Measurements from ENCODE around the gene NOTO.
"Not testable (repeated sequence)": the region's sequence is repeated elsewhere in the genome, so short reads cannot be mapped to it uniquely, and the experiment has no call there.

NOTO gene, protein sequence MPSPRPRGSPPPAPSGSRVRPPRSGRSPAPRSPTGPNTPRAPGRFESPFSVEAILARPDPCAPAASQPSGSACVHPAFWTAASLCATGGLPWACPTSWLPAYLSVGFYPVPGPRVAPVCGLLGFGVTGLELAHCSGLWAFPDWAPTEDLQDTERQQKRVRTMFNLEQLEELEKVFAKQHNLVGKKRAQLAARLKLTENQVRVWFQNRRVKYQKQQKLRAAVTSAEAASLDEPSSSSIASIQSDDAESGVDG

DNA sequence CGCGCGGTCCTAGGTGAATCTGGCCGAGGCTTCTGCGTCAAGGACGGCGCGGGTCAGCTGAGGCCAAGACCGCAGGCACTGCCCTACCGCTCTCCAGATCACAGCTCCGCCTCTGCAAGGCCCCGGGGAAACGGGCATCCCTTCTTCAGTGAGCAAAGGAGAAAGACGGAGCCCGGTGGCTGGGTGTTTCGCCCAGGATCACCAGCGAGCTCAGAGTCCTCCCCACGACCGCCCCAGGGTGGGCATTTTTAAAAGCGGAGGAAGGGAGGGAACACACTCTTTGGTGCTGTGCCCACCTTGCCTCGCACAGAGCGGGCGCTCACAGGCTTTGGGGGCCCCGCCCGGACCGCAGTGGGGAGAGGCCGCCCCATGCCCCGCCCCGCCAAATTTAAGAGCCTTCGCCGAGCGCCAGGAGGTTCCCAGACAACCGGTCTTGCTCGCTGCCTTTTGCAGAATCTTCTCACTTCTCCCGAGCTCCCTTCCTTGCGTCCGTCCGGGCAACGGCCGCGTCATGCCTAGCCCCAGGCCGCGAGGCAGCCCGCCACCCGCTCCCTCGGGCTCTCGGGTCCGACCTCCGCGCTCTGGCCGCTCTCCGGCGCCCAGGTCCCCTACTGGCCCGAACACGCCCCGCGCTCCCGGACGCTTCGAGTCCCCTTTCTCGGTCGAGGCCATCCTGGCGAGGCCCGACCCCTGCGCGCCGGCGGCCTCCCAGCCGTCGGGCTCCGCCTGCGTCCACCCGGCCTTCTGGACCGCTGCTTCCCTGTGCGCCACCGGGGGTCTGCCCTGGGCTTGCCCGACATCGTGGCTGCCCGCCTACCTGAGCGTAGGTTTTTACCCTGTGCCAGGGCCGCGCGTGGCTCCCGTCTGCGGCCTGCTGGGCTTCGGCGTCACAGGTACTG lies at the start of gene NOTO:
NOTO (plus strand) TSS at position 419 of the 899 bp plus-strand sequence; CDS start at position 512, 93 bp downstream.
- no peak for DNase-seq (ENCODE audit: low read depth)
- TF ChIP-seq, protein P1, sequence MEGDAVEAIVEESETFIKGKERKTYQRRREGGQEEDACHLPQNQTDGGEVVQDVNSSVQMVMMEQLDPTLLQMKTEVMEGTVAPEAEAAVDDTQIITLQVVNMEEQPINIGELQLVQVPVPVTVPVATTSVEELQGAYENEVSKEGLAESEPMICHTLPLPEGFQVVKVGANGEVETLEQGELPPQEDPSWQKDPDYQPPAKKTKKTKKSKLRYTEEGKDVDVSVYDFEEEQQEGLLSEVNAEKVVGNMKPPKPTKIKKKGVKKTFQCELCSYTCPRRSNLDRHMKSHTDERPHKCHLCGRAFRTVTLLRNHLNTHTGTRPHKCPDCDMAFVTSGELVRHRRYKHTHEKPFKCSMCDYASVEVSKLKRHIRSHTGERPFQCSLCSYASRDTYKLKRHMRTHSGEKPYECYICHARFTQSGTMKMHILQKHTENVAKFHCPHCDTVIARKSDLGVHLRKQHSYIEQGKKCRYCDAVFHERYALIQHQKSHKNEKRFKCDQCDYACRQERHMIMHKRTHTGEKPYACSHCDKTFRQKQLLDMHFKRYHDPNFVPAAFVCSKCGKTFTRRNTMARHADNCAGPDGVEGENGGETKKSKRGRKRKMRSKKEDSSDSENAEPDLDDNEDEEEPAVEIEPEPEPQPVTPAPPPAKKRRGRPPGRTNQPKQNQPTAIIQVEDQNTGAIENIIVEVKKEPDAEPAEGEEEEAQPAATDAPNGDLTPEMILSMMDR (conservative IDR thresholded peaks at IDR 0.05; ENCODE audit: low read depth, low read length) = no peak
- no peak within 1 kb of the TSS for H3K4me3 ChIP-seq (ENCODE audit: low read length)

- no peak for DNase-seq (ENCODE audit: low read depth)
- peak overlapping the region; percentile 13 for H3K4me3 ChIP-seq (ENCODE audit: low read length)
- TF ChIP-seq, protein P1 (conservative IDR thresholded peaks at IDR 0.05; ENCODE audit: low read depth, low read length) = peak; percentile 88
These were observed 45.7 kb upstream of the NOTO start for GRCh38 chr2:73156539-73157124.

DNA sequence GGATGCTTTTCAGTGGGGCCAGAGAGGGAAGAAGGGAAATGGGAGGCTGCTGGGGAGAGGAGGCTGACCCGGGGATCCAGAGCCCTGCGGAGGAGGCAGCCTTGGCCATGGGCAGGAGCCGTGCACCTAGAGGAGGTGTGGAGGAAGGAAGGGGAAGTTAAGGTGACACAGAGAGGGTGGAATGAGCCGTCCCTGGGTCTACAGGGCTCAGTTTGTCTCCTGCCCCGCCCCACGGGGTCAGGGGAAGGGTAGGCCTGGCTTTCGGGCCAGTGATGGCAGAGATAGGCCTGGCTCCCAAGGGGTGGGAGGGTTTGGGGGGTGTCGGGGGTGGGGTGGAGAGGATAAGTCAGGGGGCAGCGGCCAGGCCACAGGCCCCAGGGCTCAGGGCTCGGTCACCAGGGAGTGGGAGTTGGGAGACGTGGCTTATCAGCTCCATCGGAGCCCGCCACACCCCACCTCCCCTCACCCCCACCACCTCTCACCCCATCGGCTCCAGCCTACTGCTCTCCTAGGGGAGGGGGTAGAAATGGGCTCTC lies 39.5 kb upstream of the NOTO start:
- TF ChIP-seq, protein P1 (conservative IDR thresholded peaks at IDR 0.05; ENCODE audit: low read depth, low read length) = no peak
- no peak overlapping the region for H3K4me3 ChIP-seq (ENCODE audit: low read length)

DNA sequence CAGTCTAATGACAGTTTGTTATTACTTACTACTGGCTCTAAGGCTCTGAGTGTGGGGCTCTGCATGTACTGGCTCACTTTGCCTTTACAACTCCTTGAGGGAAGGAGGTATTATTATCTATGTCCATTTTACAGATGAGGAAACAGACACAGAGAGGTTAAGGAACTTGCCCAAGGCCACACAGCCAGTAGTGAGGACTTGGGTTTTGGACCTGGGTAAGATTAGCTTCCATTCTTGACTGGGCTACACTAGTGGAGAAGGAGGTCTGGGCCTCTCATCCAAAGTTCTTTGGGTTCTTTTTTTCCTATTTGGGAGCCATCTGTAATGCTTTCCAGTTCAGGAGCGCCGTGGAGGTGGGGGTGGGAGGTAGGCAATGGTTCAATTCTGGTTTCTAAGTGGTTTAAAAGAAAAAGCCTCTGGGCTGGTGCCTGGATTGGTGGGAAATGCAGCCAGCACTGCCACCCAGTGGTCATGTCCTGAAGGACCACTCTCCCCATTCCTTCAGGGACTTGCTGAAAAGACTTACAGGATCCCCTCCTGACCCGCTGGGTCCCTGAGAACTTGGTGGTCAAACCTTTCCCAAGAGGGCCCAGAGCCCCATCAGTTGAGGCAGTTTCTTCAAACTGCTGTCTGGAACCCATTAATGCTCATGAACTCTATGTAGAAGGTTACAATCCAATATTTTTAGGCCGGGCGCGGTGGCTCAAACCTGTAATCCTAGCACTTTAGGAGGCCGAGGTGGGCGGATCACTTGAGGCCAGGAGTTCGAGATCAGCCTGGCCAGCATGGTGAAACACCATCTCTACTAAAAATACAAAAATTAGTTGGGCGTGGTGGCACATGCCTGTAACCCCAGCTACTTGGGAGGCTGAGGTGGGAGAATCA lies 38.6 kb upstream of the NOTO start:
- H3K4me3 ChIP-seq (ENCODE audit: low read length) = no peak overlapping the region
- TF ChIP-seq, protein P1 (conservative IDR thresholded peaks at IDR 0.05; ENCODE audit: low read depth, low read length) = peak; percentile 94
- DNase-seq (ENCODE audit: low read depth) = no peak

More for the DNA sequence above, 39.5 kb upstream of the NOTO start:
- DNase-seq (ENCODE audit: low read depth) = no peak

- not testable (repeated sequence) for DNase-seq (ENCODE audit: low read depth); H3K4me3 ChIP-seq (ENCODE audit: low read length)
These were observed 36.4 kb upstream of the NOTO start for GRCh38 chr2:73165978-73166377.

DNA sequence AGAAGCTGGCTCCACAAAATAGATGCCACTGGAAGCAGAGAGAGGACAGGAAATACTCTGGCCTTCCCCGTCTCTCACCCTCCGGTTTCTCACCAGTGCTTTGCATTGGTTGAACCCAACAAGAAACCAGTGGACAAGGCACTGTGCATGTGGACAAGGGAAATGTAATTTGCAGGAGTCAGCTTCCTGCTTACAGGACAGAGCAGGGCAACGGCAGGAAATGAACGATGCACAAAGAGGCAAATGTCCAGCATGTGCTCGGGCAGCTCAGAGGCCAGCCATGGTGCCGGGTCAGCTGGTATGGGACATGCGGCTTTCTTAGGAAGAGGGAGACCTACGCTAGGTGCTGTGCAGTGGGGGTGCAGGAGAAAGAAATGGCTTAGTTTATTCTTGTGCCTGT lies 35.6 kb upstream of the NOTO start:
- DNase-seq (ENCODE audit: low read depth); H3K4me3 ChIP-seq (ENCODE audit: low read length): not testable (repeated sequence)

DNA sequence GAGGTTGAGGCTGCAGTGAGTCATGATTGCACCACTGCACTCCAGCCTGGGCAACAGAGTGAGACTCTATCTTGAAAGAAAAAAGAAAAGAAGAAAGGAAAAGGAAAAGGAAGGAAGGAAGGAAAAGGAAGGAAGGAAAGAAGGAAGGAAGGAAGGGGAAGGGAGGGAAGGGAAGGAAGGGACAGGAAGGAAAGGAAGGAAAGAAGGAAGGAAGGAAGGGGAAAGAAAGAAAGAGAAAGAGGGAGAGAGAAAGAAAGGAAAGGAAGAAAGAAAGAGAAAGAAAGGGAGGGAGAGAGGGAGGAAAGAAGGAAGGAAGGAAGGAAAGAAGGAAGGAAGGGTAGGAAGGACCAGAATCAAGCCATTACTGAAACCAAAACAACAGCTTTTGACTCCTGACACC lies 34.0 kb upstream of the NOTO start:
- not testable (repeated sequence) for DNase-seq (ENCODE audit: low read depth); H3K4me3 ChIP-seq (ENCODE audit: low read length)

DNA sequence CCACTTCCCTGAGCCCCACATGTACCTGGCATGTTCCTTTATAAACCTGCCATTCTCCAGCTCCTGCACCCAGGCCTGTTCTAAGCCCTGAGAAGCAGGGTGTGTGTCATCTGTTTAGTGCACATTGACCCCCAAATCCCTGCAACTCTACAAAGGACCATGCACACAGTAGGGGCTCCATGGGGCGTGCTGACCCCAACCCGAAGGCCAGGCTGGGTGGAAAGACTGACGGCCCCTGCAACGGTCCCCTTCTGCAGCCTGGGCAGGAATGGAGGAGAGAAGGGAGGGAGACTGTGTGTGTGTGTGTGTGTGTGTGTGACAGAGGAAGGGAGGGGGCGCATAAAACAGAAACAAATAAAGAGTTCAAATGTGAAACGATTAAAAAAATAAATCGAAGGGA lies 32.0 kb upstream of the NOTO start:
- DNase-seq (ENCODE audit: low read depth); H3K4me3 ChIP-seq (ENCODE audit: low read length): not testable (repeated sequence)
